ENCODE measurements around the gene RTP4.
A peak's percentile ranks its signal among the peaks of the same experiment; 100 is the strongest.

The RTP4 gene

GRCh38 chr3:187368251-187369088, at the start of gene RTP4:
RTP4 (plus strand) TSS chr3:187368385; CDS start chr3:187368442, 57 bp downstream.
- DNase-seq (ENCODE audit: low read depth), result no peak
- TF ChIP-seq, protein P1, sequence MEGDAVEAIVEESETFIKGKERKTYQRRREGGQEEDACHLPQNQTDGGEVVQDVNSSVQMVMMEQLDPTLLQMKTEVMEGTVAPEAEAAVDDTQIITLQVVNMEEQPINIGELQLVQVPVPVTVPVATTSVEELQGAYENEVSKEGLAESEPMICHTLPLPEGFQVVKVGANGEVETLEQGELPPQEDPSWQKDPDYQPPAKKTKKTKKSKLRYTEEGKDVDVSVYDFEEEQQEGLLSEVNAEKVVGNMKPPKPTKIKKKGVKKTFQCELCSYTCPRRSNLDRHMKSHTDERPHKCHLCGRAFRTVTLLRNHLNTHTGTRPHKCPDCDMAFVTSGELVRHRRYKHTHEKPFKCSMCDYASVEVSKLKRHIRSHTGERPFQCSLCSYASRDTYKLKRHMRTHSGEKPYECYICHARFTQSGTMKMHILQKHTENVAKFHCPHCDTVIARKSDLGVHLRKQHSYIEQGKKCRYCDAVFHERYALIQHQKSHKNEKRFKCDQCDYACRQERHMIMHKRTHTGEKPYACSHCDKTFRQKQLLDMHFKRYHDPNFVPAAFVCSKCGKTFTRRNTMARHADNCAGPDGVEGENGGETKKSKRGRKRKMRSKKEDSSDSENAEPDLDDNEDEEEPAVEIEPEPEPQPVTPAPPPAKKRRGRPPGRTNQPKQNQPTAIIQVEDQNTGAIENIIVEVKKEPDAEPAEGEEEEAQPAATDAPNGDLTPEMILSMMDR (conservative IDR thresholded peaks at IDR 0.05; ENCODE audit: low read depth, low read length), result no peak
- H3K4me3 ChIP-seq (ENCODE audit: low read length), result no peak within 1 kb of the TSS

DNA sequence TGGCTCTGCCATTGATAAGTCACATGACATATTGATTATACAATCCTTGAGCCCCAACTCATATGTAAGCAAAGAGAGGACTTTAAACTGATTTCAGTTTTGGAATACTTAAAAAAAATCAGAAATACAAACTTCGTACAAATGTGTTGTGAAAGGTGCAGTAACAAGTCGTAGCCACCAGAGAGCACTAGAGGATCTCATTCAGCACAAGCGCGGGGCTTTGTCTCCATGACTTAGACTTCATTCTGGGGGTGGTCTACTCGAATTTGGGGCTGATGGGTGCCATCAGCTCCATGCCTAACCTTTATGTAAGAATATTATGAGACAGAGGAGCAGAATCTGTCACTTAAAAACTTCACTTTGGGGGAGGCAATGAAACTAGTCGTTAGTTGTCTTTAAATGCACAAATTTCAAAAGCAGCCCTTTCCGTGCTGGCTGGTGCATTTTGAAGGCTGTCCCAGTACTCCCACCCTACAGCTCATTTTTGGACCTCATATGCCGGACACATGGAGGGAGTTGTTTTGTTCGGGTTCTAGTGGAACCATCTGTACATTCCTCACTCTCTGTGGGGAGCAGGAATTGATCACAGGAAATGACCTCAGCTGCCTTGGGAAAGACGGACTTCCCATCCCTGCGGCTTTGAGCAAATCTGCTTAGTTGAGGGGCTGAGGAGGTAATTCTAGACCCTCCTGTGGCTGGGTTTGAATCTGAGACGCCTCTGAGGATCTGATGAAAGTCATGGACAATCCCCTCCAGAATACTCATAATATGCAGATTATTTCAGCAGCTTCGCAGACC, 49.2 kb upstream of the RTP4 start:
- peak overlapping the region; percentile 21 for H3K4me3 ChIP-seq (ENCODE audit: low read length)
- DNase-seq (ENCODE audit: low read depth), result no peak

GRCh38 chr3:187319699-187320302, 48.4 kb upstream of the RTP4 start:
- TF ChIP-seq, protein P1 (conservative IDR thresholded peaks at IDR 0.05; ENCODE audit: low read depth, low read length), result peak; percentile 100
- H3K4me3 ChIP-seq (ENCODE audit: low read length), result no peak overlapping the region
- DNase-seq (ENCODE audit: low read depth), result peak; percentile 39

More for the DNA sequence above, 49.2 kb upstream of the RTP4 start:
- TF ChIP-seq, protein P1 (conservative IDR thresholded peaks at IDR 0.05; ENCODE audit: low read depth, low read length), result peak; percentile 87

DNA sequence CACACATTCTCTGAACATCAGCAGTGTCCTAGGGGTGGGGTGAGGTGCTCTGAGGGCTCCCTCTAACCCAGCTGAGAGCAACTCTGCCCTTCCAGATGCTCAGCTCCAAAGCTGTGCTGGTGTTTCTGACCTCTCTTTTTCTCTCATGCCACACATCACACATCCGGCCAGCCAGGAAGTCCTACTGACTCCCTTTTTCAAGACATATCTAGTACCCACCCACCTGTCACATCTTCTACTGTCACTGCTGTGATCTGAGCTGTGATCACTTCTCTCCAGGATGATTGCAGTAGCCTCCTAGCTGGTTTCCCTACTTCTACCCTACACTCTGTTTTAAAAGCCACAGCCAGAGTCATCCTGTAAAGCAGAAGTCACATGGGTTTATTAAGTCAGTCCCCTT, 46.4 kb upstream of the RTP4 start:
- TF ChIP-seq, protein P1 (conservative IDR thresholded peaks at IDR 0.05; ENCODE audit: low read depth, low read length), result no peak
- no peak overlapping the region for H3K4me3 ChIP-seq (ENCODE audit: low read length)

DNA sequence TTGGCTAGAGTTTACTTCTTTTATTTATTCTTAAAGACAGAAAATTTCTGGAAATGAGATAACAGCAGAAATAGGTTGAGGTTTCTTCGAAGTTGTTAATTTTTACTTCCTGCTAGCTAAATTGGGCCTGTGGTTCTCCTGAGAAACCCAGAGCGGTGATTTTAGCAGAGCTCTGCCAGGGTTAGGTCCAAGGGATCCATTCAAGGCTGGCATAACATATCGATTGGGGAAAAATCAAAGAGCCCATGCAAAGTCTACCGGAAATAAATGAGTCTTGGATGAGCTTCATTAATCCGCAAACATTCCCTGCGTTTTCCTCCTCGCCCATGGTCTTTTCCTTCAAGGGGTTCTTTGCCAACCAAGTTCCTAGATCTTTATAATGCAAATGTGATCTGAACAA, 45.9 kb upstream of the RTP4 start:
- TF ChIP-seq, protein P1 (conservative IDR thresholded peaks at IDR 0.05; ENCODE audit: low read depth, low read length), result no peak
- no peak overlapping the region for H3K4me3 ChIP-seq (ENCODE audit: low read length)
- no peak for DNase-seq (ENCODE audit: low read depth)

More for the DNA sequence above, 46.4 kb upstream of the RTP4 start:
- no peak for DNase-seq (ENCODE audit: low read depth)

GRCh38 chr3:187323091-187323490, 45.1 kb upstream of the RTP4 start:
- no peak overlapping the region for H3K4me3 ChIP-seq (ENCODE audit: low read length)
- TF ChIP-seq, protein P1 (conservative IDR thresholded peaks at IDR 0.05; ENCODE audit: low read depth, low read length), result no peak
- DNase-seq (ENCODE audit: low read depth), result no peak

Measured in retinal pigment epithelial cell (primary cell).